ENCODE results near the gene PBXIP1.

DNA sequence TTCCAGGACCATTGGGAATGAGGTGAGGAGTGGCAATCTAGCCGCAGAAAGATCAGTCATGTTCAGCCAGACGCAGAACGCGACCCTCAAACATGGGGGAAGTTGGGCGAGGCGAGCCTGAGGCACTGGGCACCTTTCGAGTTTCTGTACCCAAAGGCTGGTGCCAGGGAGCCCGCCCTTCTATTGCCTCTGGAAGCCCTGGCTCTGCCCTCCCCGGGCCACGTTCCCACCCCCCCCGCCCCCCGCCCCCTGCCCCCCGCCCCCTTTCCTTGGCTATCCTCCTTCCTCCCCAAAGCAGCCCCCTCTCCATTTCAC is 44.5 kb upstream of the PBXIP1 start:
- no peak for TF ChIP-seq EZH2phosphoT487 (IDR thresholded peaks at IDR 0.05; ENCODE audit: insufficient read depth, low read depth)
- no peak for TF ChIP-seq EZH2 (IDR thresholded peaks at IDR 0.05; ENCODE audit: insufficient read depth, poor library complexity, severe bottlenecking)

All from GM23248 (cell line).